NCI-H748 (cell line): Measurements from ENCODE around the gene PHF14.
"Not testable (repeated sequence)": the region's sequence is repeated elsewhere in the genome, so short reads cannot be mapped to it uniquely, and the experiment has no call there.

Source experiments
- DNase-seq: peaks from one replicate; lab custom pipeline; 2025; ENCODE audit not compliant: unreplicated experiment; lab: John Stamatoyannopoulos, UW

The PHF14 gene

DNA sequence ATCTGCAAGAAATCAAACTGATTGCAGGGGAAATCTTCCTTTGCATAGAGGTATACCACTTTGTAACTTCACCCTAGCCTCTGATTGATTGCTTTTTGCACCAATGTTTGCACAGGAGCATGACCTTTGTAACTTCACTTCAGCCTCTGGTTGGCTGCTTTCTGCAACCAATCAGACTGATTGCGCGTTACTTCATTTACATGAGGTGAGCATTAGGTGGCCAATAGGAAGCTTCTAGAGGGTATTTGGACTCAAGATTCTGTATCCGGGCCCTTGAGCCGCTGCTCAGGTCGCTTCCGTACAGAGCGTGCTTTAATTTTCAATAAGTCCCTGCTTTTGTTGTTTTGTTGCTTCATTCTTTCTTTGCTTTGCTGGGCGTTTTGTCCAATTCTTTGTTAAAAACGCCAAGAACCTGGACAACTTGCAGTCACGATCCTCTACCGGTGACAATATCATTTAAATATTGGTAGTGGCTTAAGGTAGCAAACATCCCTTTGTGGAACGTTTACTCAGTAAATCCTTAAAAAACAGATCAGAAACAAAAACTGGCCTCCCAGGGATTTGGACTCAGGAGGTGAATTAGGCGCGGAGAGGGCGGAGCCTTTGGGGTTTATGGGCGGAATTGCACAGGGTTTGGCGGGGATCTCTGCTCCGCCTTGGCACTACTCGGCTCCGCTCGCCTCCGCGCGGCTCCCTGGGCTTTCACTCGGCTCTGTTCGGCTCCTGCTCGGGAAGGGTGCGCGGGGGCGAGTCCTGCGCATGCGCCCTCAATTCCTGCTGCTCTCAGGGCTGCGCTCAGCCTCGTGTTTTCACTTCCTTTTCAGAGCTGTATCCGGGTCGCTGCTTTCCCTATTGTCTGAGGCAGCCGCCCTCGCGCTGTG lies at the start of gene PHF14:
PHF14 (plus strand) TSS at position 812 of the 881 bp plus-strand sequence. CDS start 452 bp downstream, outside the sequence.
- DNase-seq = peak; percentile 99

GRCh38 chr7:10924370-10924769 lies 49.3 kb upstream of the PHF14 start:
- DNase-seq = no peak

- not testable (repeated sequence) for DNase-seq
Measured at GRCh38 chr7:10928203-10928602, 45.5 kb upstream of the PHF14 start.

DNA sequence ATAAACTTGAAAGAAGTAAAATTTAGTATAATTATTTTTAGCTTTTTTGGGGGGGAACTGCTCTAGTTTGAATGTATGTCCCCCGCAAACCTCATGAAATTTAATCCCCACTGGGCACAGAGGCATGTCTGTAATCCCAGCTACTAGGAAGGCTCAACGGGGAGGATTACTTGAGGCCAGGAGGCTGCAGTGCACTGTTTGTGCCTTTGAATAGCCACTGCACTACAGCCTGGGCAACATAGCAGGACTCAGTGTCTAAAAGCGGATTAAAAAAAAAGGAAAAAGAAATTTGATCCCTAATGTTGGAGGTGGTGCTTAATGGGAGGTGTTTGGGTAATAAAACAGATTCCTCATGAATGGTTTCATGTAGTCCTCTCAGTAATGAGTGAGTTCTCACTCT lies 43.1 kb upstream of the PHF14 start:
- DNase-seq = no peak

GRCh38 chr7:10931161-10931560 lies 42.5 kb upstream of the PHF14 start:
- DNase-seq = no peak

- no peak for DNase-seq
Measured at GRCh38 chr7:10934292-10934691, 39.4 kb upstream of the PHF14 start.

DNA sequence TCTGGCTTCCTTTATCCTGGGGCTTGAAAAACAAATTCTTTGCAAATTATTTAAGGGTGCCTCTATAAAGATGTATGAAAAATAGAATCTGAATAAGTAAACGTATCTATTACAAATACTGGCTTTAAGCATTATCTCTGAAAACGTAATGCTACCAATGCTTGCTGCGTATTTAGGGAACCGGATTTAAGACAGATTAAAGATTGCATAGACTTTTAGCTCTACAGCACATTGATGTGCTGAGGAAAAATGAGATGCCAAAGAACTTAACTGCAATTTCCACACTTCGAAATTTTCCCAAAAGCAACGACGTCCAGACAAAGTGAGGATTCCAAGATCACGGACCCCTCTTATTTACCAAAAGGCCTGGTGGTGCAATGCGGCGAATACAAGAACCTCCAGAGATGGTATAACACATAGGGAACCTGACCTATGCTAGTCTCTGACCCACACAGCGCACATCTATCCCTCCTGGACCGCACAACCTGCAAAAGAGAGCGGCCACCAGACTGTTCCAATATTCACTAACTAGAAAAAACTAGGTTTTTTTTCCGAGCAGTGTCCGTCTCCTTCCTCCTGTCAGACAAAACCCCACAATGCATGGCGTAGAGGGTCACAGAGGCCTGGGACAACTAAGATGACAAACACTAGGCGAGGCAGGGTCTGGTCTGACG lies 34.3 kb upstream of the PHF14 start:
- peak; percentile 59 for DNase-seq

GRCh38 chr7:10939911-10940703 lies 33.6 kb upstream of the PHF14 start:
- DNase-seq = peak; percentile 96

GRCh38 chr7:10940704-10941355 lies 32.8 kb upstream of the PHF14 start:
- DNase-seq = peak; percentile 84

- DNase-seq = no peak
Measured at GRCh38 chr7:10950494-10950893, 23.2 kb upstream of the PHF14 start.

- DNase-seq = not testable (repeated sequence)
Measured at GRCh38 chr7:10950974-10951578, 22.6 kb upstream of the PHF14 start.

DNA sequence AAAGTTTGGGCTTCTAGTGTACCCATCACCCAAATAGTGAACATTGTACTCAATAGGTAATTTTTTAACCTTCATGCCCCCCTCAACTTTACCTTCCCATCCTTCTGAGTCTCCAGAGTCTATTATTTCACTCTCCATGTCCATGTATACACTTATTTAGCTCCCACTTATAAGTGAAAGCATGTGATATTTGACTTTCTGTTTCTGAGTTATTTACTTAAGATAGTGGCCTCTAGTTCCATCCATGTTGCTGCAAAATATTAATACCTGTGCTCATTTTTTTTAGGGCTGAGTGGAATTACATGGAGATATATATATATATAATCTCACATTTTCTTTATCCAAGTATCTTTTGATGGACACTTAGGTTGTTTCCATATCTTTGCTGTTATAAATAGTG lies 21.1 kb upstream of the PHF14 start:
- DNase-seq = no peak

- not testable (repeated sequence) for DNase-seq
Measured at GRCh38 chr7:10953078-10953750, 20.5 kb upstream of the PHF14 start.

DNA sequence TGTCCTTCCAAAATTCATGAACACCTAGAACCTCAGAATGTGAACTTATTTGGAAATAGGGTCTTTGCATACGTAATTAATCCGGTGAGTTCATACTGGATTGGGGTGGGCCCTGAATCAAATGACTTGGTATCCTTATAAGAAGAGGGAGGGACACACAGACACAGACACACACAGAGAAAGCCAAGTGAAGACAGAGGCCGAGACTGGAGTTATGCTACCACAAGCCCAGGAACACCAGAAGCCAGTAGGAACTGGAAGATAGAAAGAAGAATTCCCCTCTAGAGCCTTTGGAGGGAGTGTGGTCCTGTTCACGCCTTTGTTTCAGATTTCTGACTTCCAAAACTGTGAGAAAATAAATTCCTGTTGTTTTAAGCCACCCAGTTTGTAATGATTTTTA lies 17.1 kb upstream of the PHF14 start:
- DNase-seq = no peak

DNA sequence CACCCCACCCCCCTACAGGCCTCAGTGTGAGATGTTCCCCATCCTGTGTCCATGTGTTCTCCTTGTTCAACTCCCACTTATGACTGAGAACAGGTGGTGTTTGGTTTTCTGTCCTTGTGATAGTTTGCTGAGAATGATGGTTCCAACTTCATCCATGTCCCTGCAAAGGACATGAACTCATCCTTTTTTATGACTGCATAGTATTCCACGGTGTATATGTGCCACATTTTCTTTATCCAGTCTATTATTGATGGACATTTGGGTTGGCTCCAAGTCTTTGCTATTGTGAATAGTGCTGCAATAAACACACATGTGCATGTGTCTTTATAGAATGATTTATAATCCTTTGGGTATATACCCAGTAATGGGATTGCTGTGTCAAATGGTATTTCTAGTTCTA lies 13.4 kb upstream of the PHF14 start:
- DNase-seq = not testable (repeated sequence)

GRCh38 chr7:10965016-10965415 lies 8.7 kb upstream of the PHF14 start:
- not testable (repeated sequence) for DNase-seq

GRCh38 chr7:10972174-10972573 lies 1.5 kb upstream of the PHF14 start:
- DNase-seq = no peak

- peak; percentile 76 for DNase-seq
Measured at GRCh38 chr7:10973942-10974911, 555 bp downstream of the PHF14 start.

DNA sequence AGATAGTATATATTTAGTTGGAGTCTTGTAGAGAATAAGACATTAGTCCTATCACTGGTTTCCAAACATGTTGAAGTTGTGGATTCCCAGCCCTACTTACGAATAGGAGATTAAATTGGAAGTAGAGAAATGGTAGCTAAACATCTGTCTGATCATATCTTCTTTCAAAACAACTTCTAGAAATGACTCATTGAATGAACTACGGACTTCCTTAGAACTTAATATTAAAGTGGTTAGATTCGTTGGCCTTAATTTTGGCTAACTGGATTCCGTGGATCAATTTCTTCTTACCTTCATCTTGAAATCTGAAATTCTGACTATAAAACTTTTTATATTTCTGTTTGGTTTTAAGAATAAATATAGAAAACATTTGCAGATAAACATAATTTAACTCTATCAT lies 3.4 kb downstream of the PHF14 start:
- DNase-seq = no peak
